ENCODE results near the gene EXO5. TPM values are rescaled to one million over a fixed set of nuclear protein-coding genes. Genes with fewer than 3 reads are reported as not detected.

EXO5 gene
- total and polyA plus RNA-seq, 2 of the 13 experiments (the other 11 are each of a cell fraction or from before 2014, with no cell fraction given): 9.9 to 20.5 TPM

DNA sequence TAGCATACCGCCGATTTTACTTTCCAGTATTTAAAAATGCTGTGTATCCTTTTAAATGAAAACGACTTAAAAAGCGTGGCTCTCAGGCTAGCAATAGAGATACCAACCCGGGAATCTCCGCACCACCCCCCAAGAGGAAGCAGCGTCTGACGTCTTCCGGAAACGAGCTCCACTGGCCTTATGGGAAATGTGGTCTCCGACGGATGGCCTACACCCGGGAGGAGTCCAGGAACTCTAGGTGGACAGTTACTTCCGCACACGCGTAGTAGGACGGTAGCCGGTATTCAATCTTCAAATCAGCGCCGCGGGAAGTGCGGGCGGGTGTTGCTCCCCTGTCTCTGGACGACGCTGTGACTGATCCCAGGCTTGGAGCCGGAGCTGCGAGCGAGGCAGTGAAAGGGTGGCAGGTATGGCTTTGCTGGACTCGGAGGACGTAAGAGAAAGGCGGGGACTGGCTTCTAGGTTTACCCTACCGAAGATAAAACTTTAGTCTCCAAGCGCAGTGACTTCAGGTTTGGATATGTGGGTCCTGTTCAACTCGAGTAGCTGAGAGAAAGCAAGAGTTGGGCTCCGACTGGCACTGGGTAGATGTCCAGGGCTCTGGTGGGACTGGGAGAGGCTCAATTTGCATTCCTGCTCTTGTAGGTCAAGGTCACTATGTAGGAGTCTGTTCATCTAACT lies 23.0 kb downstream of the EXO5 start, which contains the start of gene ZNF684 (continued):
- no peak for TF ChIP-seq SRSF1 (optimal IDR thresholded peaks at IDR 0.05; ENCODE audit: low read depth, low read length)
- peak; percentile 12; the same call in 1 of the 2 replicates for TF ChIP-seq TP53 (CRISPR knock-in tag; conservative IDR thresholded peaks at IDR 0.05)
- no peak for TF ChIP-seq ZNF460 (CRISPR knock-in tag; IDR thresholded peaks at IDR 0.05; ENCODE audit: borderline replicate concordance)
- no peak for TF ChIP-seq MBNL3 (CRISPR knock-in tag; conservative IDR thresholded peaks at IDR 0.05)
- TF ChIP-seq KDM2A (CRISPR knock-in tag; IDR thresholded peaks at IDR 0.05; ENCODE audit: borderline replicate concordance, low read depth): peak; percentile 82; the same call in 1 of the 2 replicates
- 0 out of 2 replicates have a peak, but pooled peaks have one; percentile 56 for TF ChIP-seq ZBTB25 (CRISPR knock-in tag; IDR thresholded peaks at IDR 0.05)
- TF ChIP-seq ZNF879 (CRISPR knock-in tag; IDR thresholded peaks at IDR 0.05): no peak
- peak in 1 of 2 experiments; percentile 48; a peak in 2 of 4 replicates for TF ChIP-seq EP300 (IDR thresholded peaks at IDR 0.05; ENCODE audit: low read depth in 2 of 2, low read length in 2 of 2)
- no peak for TF ChIP-seq EP300 (CRISPR knock-in tag; IDR thresholded peaks at IDR 0.05; ENCODE audit: borderline replicate concordance)
- no peak for TF ChIP-seq ZEB1 (IDR thresholded peaks at IDR 0.05; ENCODE audit: insufficient replicate concordance, low read depth)
- TF ChIP-seq ZBTB21 (CRISPR knock-in tag; IDR thresholded peaks at IDR 0.05): no peak
- TF ChIP-seq HNF4A (CRISPR knock-in tag; IDR thresholded peaks at IDR 0.05): 0 out of 2 replicates have a peak, but pooled peaks have one; percentile 15
- no peak for TF ChIP-seq ZNF572 (CRISPR knock-in tag; IDR thresholded peaks at IDR 0.05)
- peak; percentile 98 for TF ChIP-seq THAP11 (CRISPR knock-in tag; IDR thresholded peaks at IDR 0.05)
- peak; percentile 12; the same call in 1 of the 2 replicates for TF ChIP-seq RXRB (CRISPR knock-in tag; IDR thresholded peaks at IDR 0.05; ENCODE audit: borderline replicate concordance)
- TF ChIP-seq ZMAT3 (CRISPR knock-in tag; conservative IDR thresholded peaks at IDR 0.05): 0 out of 2 replicates have a peak, but pooled peaks have one; percentile 25
- TF ChIP-seq NCOA1 (CRISPR knock-in tag; IDR thresholded peaks at IDR 0.05): 0 out of 2 replicates have a peak, but pooled peaks have one; percentile 51
- no peak for TF ChIP-seq NFATC3 (CRISPR knock-in tag; IDR thresholded peaks at IDR 0.05)
- TF ChIP-seq NR1H2 (CRISPR knock-in tag; IDR thresholded peaks at IDR 0.05; ENCODE audit: borderline replicate concordance, low read depth): no peak
- peak; percentile 77 for TF ChIP-seq PHF20 (CRISPR knock-in tag; IDR thresholded peaks at IDR 0.05)
- no peak for TF ChIP-seq CENPX (CRISPR knock-in tag; IDR thresholded peaks at IDR 0.05)
- no peak for TF ChIP-seq ZNF552 (CRISPR knock-in tag; IDR thresholded peaks at IDR 0.05; ENCODE audit: borderline replicate concordance)
- TF ChIP-seq, protein P1, sequence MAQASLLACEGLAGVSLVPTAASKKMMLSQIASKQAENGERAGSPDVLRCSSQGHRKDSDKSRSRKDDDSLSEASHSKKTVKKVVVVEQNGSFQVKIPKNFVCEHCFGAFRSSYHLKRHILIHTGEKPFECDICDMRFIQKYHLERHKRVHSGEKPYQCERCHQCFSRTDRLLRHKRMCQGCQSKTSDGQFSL (CRISPR knock-in tag; IDR thresholded peaks at IDR 0.05): no peak
- peak; percentile 25; the same call in 1 of the 2 replicates for TF ChIP-seq HDAC2 (CRISPR knock-in tag; IDR thresholded peaks at IDR 0.05)
- TF ChIP-seq KDM3A (CRISPR knock-in tag; IDR thresholded peaks at IDR 0.05; ENCODE audit: low read depth): no peak
- TF ChIP-seq, protein P2, sequence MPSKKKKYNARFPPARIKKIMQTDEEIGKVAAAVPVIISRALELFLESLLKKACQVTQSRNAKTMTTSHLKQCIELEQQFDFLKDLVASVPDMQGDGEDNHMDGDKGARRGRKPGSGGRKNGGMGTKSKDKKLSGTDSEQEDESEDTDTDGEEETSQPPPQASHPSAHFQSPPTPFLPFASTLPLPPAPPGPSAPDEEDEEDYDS (CRISPR knock-in tag; IDR thresholded peaks at IDR 0.05): peak; percentile 61
- TF ChIP-seq ZNF670 (CRISPR knock-in tag; IDR thresholded peaks at IDR 0.05; ENCODE audit: borderline replicate concordance): no peak; the same call in 1 of the 2 replicates
- TF ChIP-seq BCL3 (CRISPR knock-in tag; IDR thresholded peaks at IDR 0.05): no peak
- TF ChIP-seq ZNF296 (CRISPR knock-in tag; conservative IDR thresholded peaks at IDR 0.05): no peak
- peak; percentile 66; the same call in 1 of the 2 replicates for TF ChIP-seq GLI4 (CRISPR knock-in tag; IDR thresholded peaks at IDR 0.05; ENCODE audit: borderline replicate concordance)
